ENCODE measurements around the gene AKR1B1. TPM values are rescaled to one million over a fixed set of nuclear protein-coding genes. Genes with fewer than 3 reads are reported as not detected.

Gene AKR1B1
- polyA plus RNA-seq, 1 of the 3 experiments (the other 2 are of a cell fraction), result 216 TPM

- TF ChIP-seq CTCF (IDR thresholded peaks at IDR 0.05), result no peak
- TF ChIP-seq GATA2 (CRISPR knock-in tag; IDR thresholded peaks at IDR 0.05), result no peak
- no peak for TF ChIP-seq SMC3 (IDR thresholded peaks at IDR 0.05; ENCODE audit: low read depth, low read length)
- no peak for TF ChIP-seq MAX (IDR thresholded peaks at IDR 0.05; ENCODE audit: low read depth)
These were observed 43.2 kb downstream of the AKR1B1 start (continued) for GRCh38 chr7:134415700-134416099.

- H3K36me3 ChIP-seq (replicated peaks in 1 of 2; ENCODE audit: control insufficient read depth in 1 of 2, insufficient read depth in 2 of 2, low read length in 1 of 2), result no peaks in the 10 kb centered on the region
- H3K9me2 ChIP-seq, result no peaks in the 10 kb centered on the region
- no peaks in the 10 kb centered on the region; a peak in 1 of 4 replicates for H3K4me1 ChIP-seq (ENCODE audit: control insufficient read depth in 1 of 2, insufficient read depth in 2 of 2, low read depth in 1 of 2, low read length in 1 of 2)
- no peak overlapping the region for H3K9ac ChIP-seq
- H2AFZ ChIP-seq (ENCODE audit: low read depth), result no peak overlapping the region
- DNase-seq, result no peak
- ChIA-PET CTCF (interaction anchor here (1.4 to 2.3 kb wide), 2 partner anchors 45 to 101 kb away, joined by 4 to 6 read pairs; partner anchors contain the start of gene AKR1B1), POLR2A (no interaction called here)
- H3K4me2 ChIP-seq, result no peak overlapping the region
- 42% methylated on average over 4 of the region's 4 CpGs for WGBS (ENCODE audit: low lambda C conversion rate)
- H3K79me2 ChIP-seq (ENCODE audit: insufficient read depth), result no peaks in the 10 kb centered on the region
- TF ChIP-seq CTCF (IDR thresholded peaks at IDR 0.05) (no peak), FOXM1 (IDR thresholded peaks at IDR 0.05; ENCODE audit: low read depth) (no peak), EP300 (IDR thresholded peaks at IDR 0.05; ENCODE audit: borderline replicate concordance in 1 of 2, low read depth in 1 of 2, low read length in 1 of 2) (no peak), RAD21 (IDR thresholded peaks at IDR 0.05; ENCODE audit: low read length) (no peak), RFX5 (IDR thresholded peaks at IDR 0.05; ENCODE audit: low read length) (no peak), SMC3 (IDR thresholded peaks at IDR 0.05; ENCODE audit: low read depth, low read length) (no peak), MXI1 (IDR thresholded peaks at IDR 0.05; ENCODE audit: low read depth, low read length) (no peak), PBX3 (IDR thresholded peaks at IDR 0.05) (no peak), NFIC (IDR thresholded peaks at IDR 0.05; ENCODE audit: borderline replicate concordance) (no peak), GATA2 (CRISPR knock-in tag; IDR thresholded peaks at IDR 0.05) (no peak), GABPA (IDR thresholded peaks at IDR 0.05; ENCODE audit: low read depth) (no peak), RXRA (IDR thresholded peaks at IDR 0.05; ENCODE audit: borderline replicate concordance, low read depth) (no peak), SIN3A (IDR thresholded peaks at IDR 0.05; ENCODE audit: borderline replicate concordance, low read depth, low read length) (no peak), TEAD4 (IDR thresholded peaks at IDR 0.05; ENCODE audit: borderline replicate concordance, insufficient read depth) (no peak)
- H3K9me3 ChIP-seq, result no peaks in the 10 kb centered on the region
- peaks cover 7% of the 10 kb centered on the region; the same call in 1 of the 2 replicates for H3K27me3 ChIP-seq (ENCODE audit: insufficient read depth)
- no peaks in the 10 kb centered on the region for H3F3A ChIP-seq (replicated peaks; ENCODE audit: insufficient read depth)
- no peak overlapping the region for H3K4me3 ChIP-seq (ENCODE audit: low read depth in 2 of 2, low read length in 1 of 2)
- H4K20me1 ChIP-seq (ENCODE audit: insufficient read depth), result no peaks in the 10 kb centered on the region
- no peak overlapping the region for H3K27ac ChIP-seq (ENCODE audit: low read depth in 2 of 2, low read length in 1 of 2)
These were observed 44.8 kb downstream of the AKR1B1 start for GRCh38 chr7:134414109-134414508.

Measured in SK-N-SH (cell line).